CD8-positive, alpha-beta memory T cell (primary cell): Measurements from ENCODE around the gene USH2A. TPM values are rescaled to one million over a fixed set of nuclear protein-coding genes. Genes with fewer than 3 reads are reported as not detected.
A peak's percentile ranks its signal among the peaks of the same experiment; 100 is the strongest.

ENCODE experiments used
- CTCF ChIA-PET: fragments of 350-600 bp; sonication (Branson Sonifier 250); formaldehyde crosslinking; loops from one replicate; lab custom pipeline; 2021; ENCODE audit warnings: antibody characterized with exemption; lab: Charles Lee
- POLR2A ChIA-PET: fragments of 350-600 bp; sonication (Branson Sonifier 250); formaldehyde crosslinking; loops from one replicate; lab custom pipeline; 2021; ENCODE audit warnings: antibody characterized with exemption; lab: Charles Lee
- DNase-seq, 5 donors: peaks; one replicate each; pipeline versions ENCODE4 v3.0.0 to v3.0.0-alpha.2; 2020 to 2022; ENCODE audit warnings: mixed read lengths in 1 of 5
- H3K27ac ChIP-seq: one replicate; pipeline ENCODE4 v1.7.0; 2013; ENCODE audit warnings: low read depth, mild to moderate bottlenecking, low read length, moderate library complexity
- H3K27me3 ChIP-seq: 2 replicates; pipeline ENCODE4 v1.7.0; 2013; ENCODE audit warnings: low read length, mild to moderate bottlenecking; ENCODE audit not compliant: insufficient read depth, poor library complexity, severe bottlenecking
- H3K36me3 ChIP-seq: 2 replicates; pipeline ENCODE4 v1.7.0; 2013; ENCODE audit warnings: mild to moderate bottlenecking, low read length, moderate library complexity; ENCODE audit not compliant: insufficient read depth
- H3K4me1 ChIP-seq: 2 replicates; pipeline ENCODE4 v1.7.0; 2013; ENCODE audit warnings: mild to moderate bottlenecking, low read length, moderate library complexity; ENCODE audit not compliant: insufficient read depth
- H3K4me3 ChIP-seq: 2 replicates; pipeline ENCODE4 v1.7.0; 2013; ENCODE audit warnings: mild to moderate bottlenecking, low read length
- H3K9me3 ChIP-seq: 2 replicates; pipeline ENCODE4 v1.7.0; 2013; ENCODE audit warnings: mild to moderate bottlenecking, low read length
- H3K27ac Mint-ChIP-seq, 8 donors: one replicate each; pipeline ENCODE4 v1.8.0; 2020 to 2021; ENCODE audit warnings: mixed read lengths in 8 of 8, mild to moderate bottlenecking in 6 of 8, inconsistent platforms in 3 of 8, moderate library complexity in 3 of 8
- H3K27me3 Mint-ChIP-seq, 2 donors: one replicate each; pipeline ENCODE4 v1.8.0; 2020 to 2021; ENCODE audit warnings: mixed read lengths in 2 of 2, mild to moderate bottlenecking in 1 of 2, moderate library complexity in 1 of 2
- H3K36me3 Mint-ChIP-seq, 3 donors: one replicate each; pipeline ENCODE4 v1.8.0; 2020 to 2021; ENCODE audit warnings: mixed read lengths in 3 of 3, inconsistent platforms in 1 of 3, mild to moderate bottlenecking in 1 of 3
- H3K4me1 Mint-ChIP-seq, 3 donors: one replicate each; pipeline ENCODE4 v1.8.0; 2020 to 2021; ENCODE audit warnings: mixed read lengths in 3 of 3, inconsistent platforms in 1 of 3, mild to moderate bottlenecking in 1 of 3
- H3K4me3 Mint-ChIP-seq, 7 donors: one replicate each; pipeline ENCODE4 v1.8.0; 2020 to 2021; ENCODE audit warnings: mixed read lengths in 7 of 7, mild to moderate bottlenecking in 6 of 7, moderate library complexity in 4 of 7, inconsistent platforms in 2 of 7
- H3K9me3 Mint-ChIP-seq, 5 donors: one replicate each; pipeline ENCODE4 v1.8.0; 2020 to 2022; ENCODE audit warnings: mixed read lengths in 5 of 5, mild to moderate bottlenecking in 3 of 5, moderate library complexity in 2 of 5, inconsistent platforms in 1 of 5
- polyA plus RNA-seq: library from polyadenylated mRNA; unstranded; fragments of 300-500 nt; fragmentation: Illumina TruSeq; gene quantifications from one replicate; pipeline ENCODE4 v1.2.3, GENCODE V29; 2021
- total RNA-seq, 2 experiments: library from RNA; stranded (reverse); gene quantifications; one replicate each; pipeline ENCODE4 v1.2.3, GENCODE V29; 2021

USH2A gene
- total and polyA plus RNA-seq, 3 experiments from 2014 or later: not detected

DNA sequence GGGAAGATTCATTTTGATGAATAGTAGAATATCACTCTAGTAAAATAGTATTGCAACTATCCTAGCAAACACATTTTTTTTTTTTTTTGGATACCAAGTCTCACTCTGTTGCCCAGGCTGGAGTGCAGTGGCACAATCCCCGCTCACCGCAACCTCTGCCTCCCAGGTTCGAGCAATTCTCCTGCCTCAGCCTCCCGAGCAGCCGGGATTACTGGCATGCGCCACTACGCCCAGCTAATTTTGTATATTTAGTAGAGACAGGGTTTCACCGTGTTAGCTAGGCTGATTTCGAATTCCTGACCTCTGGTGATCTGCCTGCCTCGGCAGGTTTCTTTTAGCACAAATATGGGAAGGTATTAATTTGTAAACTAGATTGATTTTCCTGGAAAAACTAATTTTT lies 822.4 kb downstream of the USH2A start:
- DNase-seq: no peak
- no peaks in the 10 kb centered on the region for H3K9me3 ChIP-seq
- CTCF ChIA-PET: no interaction called here
- Mint-ChIP-seq H3K36me3 (peaks cover 0 to 2% (median 0%) of the 10 kb centered on the region in 3 donors), H3K4me1 (no peaks in the 10 kb centered on the region), H3K27ac (no peak overlapping the region), H3K4me3 (no peak overlapping the region), H3K9me3 (peaks cover 0 to 9% (median 4%) of the 10 kb centered on the region in 5 donors), H3K27me3 (no peaks in the 10 kb centered on the region)
- no peaks in the 10 kb centered on the region for H3K36me3 ChIP-seq
- no peaks in the 10 kb centered on the region for H3K27me3 ChIP-seq
- H3K27ac ChIP-seq: no peak overlapping the region
- no peaks in the 10 kb centered on the region for H3K4me1 ChIP-seq
- POLR2A ChIA-PET: no interaction called here
- no peak overlapping the region for H3K4me3 ChIP-seq

DNA sequence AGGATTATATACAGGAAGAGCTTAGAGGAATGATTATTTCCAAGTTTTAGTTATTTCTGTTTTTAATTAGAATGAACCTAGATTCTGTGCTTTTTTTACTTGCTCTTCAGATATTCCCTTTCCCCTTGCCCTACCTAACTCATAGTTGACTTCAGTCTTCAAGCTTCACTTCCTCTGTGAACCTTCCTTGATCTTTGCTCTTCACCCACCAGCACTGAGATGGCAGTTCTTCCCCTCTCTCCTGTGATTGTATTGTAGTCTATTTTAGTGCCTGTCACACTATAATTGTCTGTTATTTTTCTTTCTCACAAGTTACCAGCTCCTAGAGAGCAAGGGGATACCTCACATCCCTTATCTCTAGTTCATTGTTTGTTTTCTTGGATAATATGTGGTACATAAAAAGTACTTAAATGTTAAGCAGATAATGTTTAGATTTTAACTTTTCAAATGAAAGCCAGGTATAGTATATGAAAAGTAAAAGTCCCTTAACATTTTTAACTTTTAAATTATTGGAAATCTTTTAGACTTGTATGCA lies 822.9 kb downstream of the USH2A start:
- no peak overlapping the region for H3K4me3 ChIP-seq
- H3K27me3 Mint-ChIP-seq: no peaks in the 10 kb centered on the region
- H3K9me3 Mint-ChIP-seq: peaks cover 0 to 9% (median 4%) of the 10 kb centered on the region in 5 donors
- POLR2A ChIA-PET: no interaction called here
- H3K36me3 ChIP-seq: no peaks in the 10 kb centered on the region
- no peaks in the 10 kb centered on the region for H3K4me1 Mint-ChIP-seq
- no peak overlapping the region for H3K27ac Mint-ChIP-seq
- H3K9me3 ChIP-seq: no peaks in the 10 kb centered on the region
- H3K27ac ChIP-seq: no peak overlapping the region
- CTCF ChIA-PET: no interaction called here
- no peak overlapping the region for H3K4me3 Mint-ChIP-seq
- DNase-seq: no peak
- peaks cover 0 to 2% (median 0%) of the 10 kb centered on the region in 3 donors for H3K36me3 Mint-ChIP-seq
- no peaks in the 10 kb centered on the region for H3K27me3 ChIP-seq
- H3K4me1 ChIP-seq: no peaks in the 10 kb centered on the region

DNA sequence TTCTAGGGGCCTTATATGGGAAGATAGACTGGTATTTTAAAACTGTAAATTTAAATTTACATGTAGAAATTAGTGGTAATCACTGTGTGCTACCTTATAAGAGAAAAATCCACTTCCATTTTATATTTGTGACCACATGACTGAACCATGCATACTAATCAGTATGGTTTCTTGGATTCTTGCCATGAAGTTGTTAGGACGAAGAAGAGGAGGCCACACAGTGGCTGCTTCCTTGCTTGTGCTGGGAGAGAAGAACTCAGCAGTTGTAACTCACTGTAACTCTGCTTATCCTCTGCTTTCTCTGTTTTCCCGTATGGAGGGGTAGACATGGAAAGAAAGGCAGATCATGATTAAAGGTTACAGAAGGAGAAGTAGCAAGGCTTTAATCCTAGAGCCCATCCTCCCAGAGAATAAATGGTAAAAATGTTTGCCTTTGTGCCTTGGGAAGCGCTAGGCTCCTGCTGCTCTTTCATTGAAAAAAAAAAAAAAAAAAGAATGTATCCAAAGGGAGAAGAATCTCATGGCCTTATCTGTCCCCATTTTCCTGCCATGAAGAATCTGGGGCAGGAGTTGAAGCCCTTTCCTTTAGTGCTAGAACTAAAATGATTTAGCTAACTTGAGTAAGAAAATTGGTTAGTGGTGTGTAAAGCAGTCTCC lies 823.7 kb downstream of the USH2A start:
- ChIA-PET POLR2A (no interaction called here), CTCF (no interaction called here)
- no peaks in the 10 kb centered on the region for H3K4me1 ChIP-seq

DNA sequence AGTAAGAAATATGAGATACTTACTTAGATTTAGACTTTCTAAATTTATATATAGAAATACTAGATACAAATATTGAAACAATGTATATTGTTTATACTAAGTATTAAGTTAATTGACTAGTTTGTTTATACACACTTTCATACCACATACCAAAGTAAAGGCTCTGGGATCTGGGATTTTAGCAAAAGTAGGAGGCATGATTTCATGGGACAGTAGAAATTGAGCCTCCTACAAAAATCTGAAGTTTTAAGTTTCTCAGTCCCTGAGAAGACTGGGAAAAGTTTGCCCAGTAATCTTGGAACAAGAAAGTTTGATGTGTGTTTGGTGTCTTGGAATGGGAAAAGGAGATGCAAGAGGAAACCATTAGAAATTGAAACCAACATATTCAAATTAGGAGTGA lies 825.3 kb downstream of the USH2A start:
- Mint-ChIP-seq H3K4me1 (no peaks in the 10 kb centered on the region), H3K9me3 (peaks cover 0 to 13% (median 4%) of the 10 kb centered on the region in 5 donors), H3K4me3 (no peak overlapping the region), H3K36me3 (peaks cover 0 to 2% (median 0%) of the 10 kb centered on the region in 3 donors), H3K27ac (no peak overlapping the region), H3K27me3 (no peaks in the 10 kb centered on the region)
- Histone ChIP-seq H3K36me3 (no peaks in the 10 kb centered on the region), H3K27ac (no peak overlapping the region), H3K4me1 (no peaks in the 10 kb centered on the region), H3K27me3 (no peaks in the 10 kb centered on the region), H3K9me3 (no peaks in the 10 kb centered on the region), H3K4me3 (no peak overlapping the region)
- ChIA-PET CTCF (no interaction called here), POLR2A (no interaction called here)
- no peak for DNase-seq

More for the DNA sequence above, 823.7 kb downstream of the USH2A start:
- DNase-seq: no peak
- Mint-ChIP-seq H3K27ac (no peak overlapping the region), H3K9me3 (peaks cover 0 to 9% (median 4%) of the 10 kb centered on the region in 5 donors), H3K4me3 (no peak overlapping the region), H3K4me1 (no peaks in the 10 kb centered on the region), H3K27me3 (no peaks in the 10 kb centered on the region), H3K36me3 (peaks cover 0 to 2% (median 0%) of the 10 kb centered on the region in 3 donors)
- no peaks in the 10 kb centered on the region for H3K27me3 ChIP-seq
- H3K4me3 ChIP-seq: no peak overlapping the region
- no peaks in the 10 kb centered on the region for H3K36me3 ChIP-seq
- no peaks in the 10 kb centered on the region for H3K9me3 ChIP-seq
- H3K27ac ChIP-seq: no peak overlapping the region

DNA sequence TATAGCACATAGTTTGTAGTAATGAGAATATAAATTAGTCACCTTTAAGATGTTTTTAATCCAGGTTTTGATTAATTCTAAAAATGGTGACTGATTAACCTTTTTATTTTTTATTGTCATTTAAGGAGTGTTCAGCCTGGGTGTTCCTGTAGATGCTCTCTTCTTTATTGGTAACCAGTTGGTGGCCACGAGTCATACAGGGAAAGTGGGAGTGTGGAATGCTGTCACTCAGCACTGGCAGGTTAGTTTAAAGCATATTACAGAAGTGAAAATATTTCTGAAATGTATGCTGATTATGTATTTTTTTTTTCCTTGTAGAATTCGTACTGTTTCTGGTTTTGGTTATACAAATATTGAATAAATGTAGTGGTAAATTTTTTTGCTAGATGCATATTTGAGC lies 828.0 kb downstream of the USH2A start:
- Mint-ChIP-seq H3K36me3 (peaks cover 0 to 2% (median 0%) of the 10 kb centered on the region in 3 donors), H3K27me3 (no peaks in the 10 kb centered on the region), H3K4me1 (no peaks in the 10 kb centered on the region), H3K4me3 (no peak overlapping the region), H3K9me3 (peaks cover 0 to 16% (median 8%) of the 10 kb centered on the region in 5 donors), H3K27ac (no peak overlapping the region)
- H3K27me3 ChIP-seq: no peaks in the 10 kb centered on the region
- no peak overlapping the region for H3K27ac ChIP-seq
- POLR2A ChIA-PET: no interaction called here
- no peaks in the 10 kb centered on the region for H3K36me3 ChIP-seq
- DNase-seq: no peak
- H3K4me3 ChIP-seq: no peak overlapping the region
- H3K9me3 ChIP-seq: no peaks in the 10 kb centered on the region
- H3K4me1 ChIP-seq: no peaks in the 10 kb centered on the region
- CTCF ChIA-PET: no interaction called here

DNA sequence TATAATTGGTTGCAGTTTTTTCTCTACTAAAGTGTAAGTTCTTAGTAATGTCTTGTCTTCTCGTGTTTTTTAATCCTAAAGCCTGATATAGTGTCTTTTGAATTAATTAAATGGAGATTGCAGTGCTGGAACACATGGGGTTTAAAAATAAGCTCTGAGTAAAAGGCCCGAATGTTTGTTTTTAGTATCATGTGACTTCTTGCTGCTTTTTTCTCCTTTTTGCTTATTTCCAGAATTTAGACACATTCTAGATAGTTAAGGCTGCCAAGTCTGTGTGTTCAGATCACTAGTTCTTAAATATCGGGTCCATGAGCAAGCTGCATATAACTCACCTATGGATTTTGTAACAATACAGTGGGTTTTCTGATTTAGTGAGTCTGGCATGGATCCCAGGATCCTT lies 828.6 kb downstream of the USH2A start:
- no peak for DNase-seq
- Histone ChIP-seq H3K4me3 (no peak overlapping the region), H3K27ac (no peak overlapping the region), H3K36me3 (no peaks in the 10 kb centered on the region), H3K4me1 (no peaks in the 10 kb centered on the region), H3K27me3 (no peaks in the 10 kb centered on the region), H3K9me3 (no peaks in the 10 kb centered on the region)
- no peaks in the 10 kb centered on the region for H3K27me3 Mint-ChIP-seq
- POLR2A ChIA-PET: no interaction called here
- no peak overlapping the region for H3K27ac Mint-ChIP-seq
- H3K4me3 Mint-ChIP-seq: no peak overlapping the region
- no peaks in the 10 kb centered on the region for H3K4me1 Mint-ChIP-seq
- peaks cover 0 to 17% (median 8%) of the 10 kb centered on the region in 5 donors for H3K9me3 Mint-ChIP-seq
- peaks cover 0 to 2% (median 0%) of the 10 kb centered on the region in 3 donors for H3K36me3 Mint-ChIP-seq
- CTCF ChIA-PET: no interaction called here

DNA sequence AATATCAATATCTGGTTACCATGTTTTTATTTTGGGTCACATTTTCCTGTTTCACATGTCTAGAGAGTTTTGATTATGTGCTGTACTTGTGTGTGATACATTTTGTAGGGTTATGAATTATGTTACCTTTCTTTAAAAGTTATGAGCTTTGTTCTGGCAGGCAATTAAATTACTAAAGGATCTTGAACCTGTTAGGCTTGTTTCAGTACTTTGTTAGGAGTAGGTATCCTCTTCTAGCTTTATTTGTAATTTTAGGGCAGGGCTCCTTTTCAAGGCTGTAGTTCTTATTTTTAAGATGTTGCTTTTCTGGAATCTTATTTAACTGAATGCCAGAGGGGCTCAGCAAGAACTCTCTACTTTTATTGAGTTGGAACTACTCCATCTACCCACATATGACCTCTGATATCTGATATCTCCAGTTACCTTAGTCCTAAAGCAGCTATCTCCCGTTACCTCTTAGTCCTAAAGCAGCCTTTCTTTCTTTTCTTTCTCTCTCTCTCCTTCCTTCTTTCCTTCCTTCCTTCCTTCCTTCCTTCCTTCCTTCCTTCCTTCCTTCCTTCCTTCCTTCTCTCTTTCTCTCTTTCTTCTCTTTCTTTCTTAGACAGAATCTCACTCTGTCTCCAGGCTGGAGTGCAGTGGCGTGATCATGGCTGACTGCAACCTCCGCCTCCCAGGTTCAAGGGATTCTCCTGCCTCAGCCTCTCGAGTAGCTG lies 832.3 kb downstream of the USH2A start:
- H3K4me3 Mint-ChIP-seq: no peak overlapping the region
- Histone ChIP-seq H3K36me3 (no peaks in the 10 kb centered on the region), H3K27ac (no peak overlapping the region), H3K9me3 (no peaks in the 10 kb centered on the region), H3K27me3 (no peaks in the 10 kb centered on the region), H3K4me1 (no peaks in the 10 kb centered on the region), H3K4me3 (no peak overlapping the region)
- H3K9me3 Mint-ChIP-seq: peaks cover 0 to 12% (median 7%) of the 10 kb centered on the region in 5 donors
- no peak overlapping the region for H3K27ac Mint-ChIP-seq
- H3K4me1 Mint-ChIP-seq: no peaks in the 10 kb centered on the region
- no peaks in the 10 kb centered on the region for H3K36me3 Mint-ChIP-seq
- ChIA-PET CTCF (no interaction called here), POLR2A (no interaction called here)
- DNase-seq: no peak
- no peaks in the 10 kb centered on the region for H3K27me3 Mint-ChIP-seq

DNA sequence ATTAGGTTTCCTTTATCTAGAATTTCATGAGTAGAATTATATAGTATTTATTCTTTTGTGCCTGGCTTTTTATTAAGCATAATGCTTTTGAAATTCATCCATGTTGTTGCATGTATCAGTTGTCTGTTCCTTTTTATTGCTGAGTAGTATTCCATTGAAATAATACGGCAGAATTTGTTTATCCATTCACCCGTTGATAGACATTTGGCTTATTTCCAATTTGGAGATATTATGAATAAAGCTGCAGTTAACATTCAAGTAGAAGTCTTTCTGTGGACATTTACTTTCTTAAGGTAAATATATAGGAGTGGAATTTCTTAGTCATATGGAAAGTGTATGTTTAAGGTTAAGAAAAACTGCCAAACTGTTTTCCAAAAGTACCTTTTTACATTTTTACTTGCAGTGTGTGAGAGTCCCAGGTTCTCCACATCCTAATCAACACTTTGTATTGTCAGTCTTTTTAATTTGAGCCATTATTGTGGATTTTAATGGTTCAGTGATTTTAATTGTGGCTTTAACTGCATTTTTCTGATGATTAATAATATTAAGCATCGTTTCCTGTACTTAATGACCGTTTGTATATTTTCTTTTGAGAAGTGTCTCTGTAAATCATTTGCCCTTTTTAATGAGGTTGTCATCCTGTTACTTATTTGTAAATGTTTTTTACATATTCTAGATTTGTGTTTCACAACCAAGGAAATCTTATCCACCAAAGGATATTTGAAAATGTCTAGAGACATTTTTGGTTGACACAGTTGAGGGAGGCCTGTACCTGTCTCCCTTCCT lies 833.4 kb downstream of the USH2A start:
- H3K4me1 ChIP-seq: no peaks in the 10 kb centered on the region
- H3K4me3 ChIP-seq: no peak overlapping the region
- no peaks in the 10 kb centered on the region for H3K36me3 ChIP-seq
- no peaks in the 10 kb centered on the region for H3K9me3 ChIP-seq
- H3K27me3 ChIP-seq: no peaks in the 10 kb centered on the region
- H3K27ac Mint-ChIP-seq: peak overlapping the region in 1 of 8 donors; percentile 79
- CTCF ChIA-PET: no interaction called here
- peaks cover 0 to 19% (median 5%) of the 10 kb centered on the region in 5 donors for H3K9me3 Mint-ChIP-seq
- H3K36me3 Mint-ChIP-seq: no peaks in the 10 kb centered on the region
- no peaks in the 10 kb centered on the region for H3K27me3 Mint-ChIP-seq
- H3K4me3 Mint-ChIP-seq: no peak overlapping the region
- DNase-seq: no peak
- POLR2A ChIA-PET: no interaction called here
- no peak overlapping the region for H3K27ac ChIP-seq
- H3K4me1 Mint-ChIP-seq: no peaks in the 10 kb centered on the region
